ENCODE results near the gene TRIM26. TPM values are rescaled to one million over a fixed set of nuclear protein-coding genes. Genes with fewer than 3 reads are reported as not detected.

The TRIM26 gene
- polyA plus RNA-seq, 1 of the 3 experiments (the other 2 are of a cell fraction), result 26.1 TPM

GRCh38 chr6:30219244-30219643 is 6.0 kb upstream of the TRIM26 start:
- peak; percentile 72 for DNase-seq
- CTCF ChIA-PET, result interaction anchor here (0.6 to 3.0 kb wide), 44 partner anchors 9 to 264 kb away, joined by 3 to 28 read pairs (median 4); partner anchors contain the start of gene TRIM39

GRCh38 chr6:30216096-30216495 is 2.9 kb upstream of the TRIM26 start:
- no peaks in the 10 kb centered on the region for H3K9me2 ChIP-seq
- H3K4me1 ChIP-seq (ENCODE audit: control insufficient read depth in 1 of 2, insufficient read depth in 2 of 2, low read depth in 1 of 2, low read length in 1 of 2), result peaks cover 9 to 13% of the 10 kb centered on the region in 2 experiments; a peak in 3 of 4 replicates
- H4K20me1 ChIP-seq (ENCODE audit: insufficient read depth), result 0 out of 2 replicates have a peak, but pooled peaks cover 3% of the 10 kb centered on the region
- no peak overlapping the region for H3K27ac ChIP-seq (ENCODE audit: low read depth in 2 of 2, low read length in 1 of 2)
- peaks cover 19% of the 10 kb centered on the region for H3K79me2 ChIP-seq (ENCODE audit: insufficient read depth)
- POLR2A ChIA-PET, result no interaction called here
- CTCF ChIA-PET, result interaction anchor here (0.5 to 1.3 kb wide), 6 partner anchors 22 to 1922 kb away, joined by 3 to 4 read pairs (median 3); no protein-coding TSS in a partner anchor
- 90% methylated on average over 3 of the region's 3 CpGs for WGBS (ENCODE audit: low lambda C conversion rate)
- H3K4me2 ChIP-seq, result no peak overlapping the region
- no peak overlapping the region for H2AFZ ChIP-seq (ENCODE audit: low read depth)
- no peak for DNase-seq
- H3K9me3 ChIP-seq, result no peaks in the 10 kb centered on the region
- peaks cover 4% of the 10 kb centered on the region for H3F3A ChIP-seq (replicated peaks; ENCODE audit: insufficient read depth)
- H3K27me3 ChIP-seq (ENCODE audit: insufficient read depth), result no peaks in the 10 kb centered on the region
- no peak overlapping the region for H3K9ac ChIP-seq
- no peak overlapping the region for H3K4me3 ChIP-seq (ENCODE audit: low read depth in 2 of 2, low read length in 1 of 2)
- H3K36me3 ChIP-seq (replicated peaks in 1 of 2; ENCODE audit: control insufficient read depth in 1 of 2, insufficient read depth in 2 of 2, low read length in 1 of 2), result no peaks in the 10 kb centered on the region
- TF ChIP-seq PBX3 (IDR thresholded peaks at IDR 0.05), result no peak
- TF ChIP-seq RFX5 (IDR thresholded peaks at IDR 0.05; ENCODE audit: low read length), result no peak
- no peak for TF ChIP-seq YY1 (IDR thresholded peaks at IDR 0.05; ENCODE audit: low read depth)
- no peak for TF ChIP-seq MXI1 (IDR thresholded peaks at IDR 0.05; ENCODE audit: low read depth, low read length)
- TF ChIP-seq RAD21 (IDR thresholded peaks at IDR 0.05; ENCODE audit: low read length), result no peak
- TF ChIP-seq MAX (IDR thresholded peaks at IDR 0.05; ENCODE audit: low read depth), result no peak
- TF ChIP-seq POLR2AphosphoS5 (IDR thresholded peaks at IDR 0.05; ENCODE audit: low read depth, low read length), result no peak
- TF ChIP-seq FOXM1 (IDR thresholded peaks at IDR 0.05; ENCODE audit: low read depth), result no peak
- TF ChIP-seq FOXJ3 (CRISPR knock-in tag; IDR thresholded peaks at IDR 0.05), result no peak
- TF ChIP-seq GATA2 (CRISPR knock-in tag; IDR thresholded peaks at IDR 0.05), result no peak
- no peak for TF ChIP-seq RXRA (IDR thresholded peaks at IDR 0.05; ENCODE audit: borderline replicate concordance, low read depth)

More at GRCh38 chr6:30219244-30219643, 6.0 kb upstream of the TRIM26 start:
- POLR2A ChIA-PET, result interaction anchor here (3.2 kb wide), 1 partner anchor 107 kb away, joined by 9 read pairs; the partner anchor contains the start of gene TRIM39
- Histone ChIP-seq H3K4me2 (no peak overlapping the region), H3K27me3 (ENCODE audit: insufficient read depth) (no peaks in the 10 kb centered on the region), H3K4me3 (ENCODE audit: low read depth in 2 of 2, low read length in 1 of 2) (peak overlapping the region in 1 of 2 experiments; percentile 35; a peak in 1 of 4 replicates), H2AFZ (ENCODE audit: low read depth) (peak overlapping the region; percentile 38; the same call in 1 of the 2 replicates), H3K27ac (ENCODE audit: low read depth in 2 of 2, low read length in 1 of 2) (no peak overlapping the region), H3K9me3 (no peaks in the 10 kb centered on the region; the same call in 1 of the 2 replicates), H3K9me2 (no peaks in the 10 kb centered on the region), H3K4me1 (ENCODE audit: control insufficient read depth in 1 of 2, insufficient read depth in 2 of 2, low read depth in 1 of 2, low read length in 1 of 2) (peaks cover 0 to 6% of the 10 kb centered on the region in 2 experiments; a peak in 1 of 4 replicates), H3K36me3 (replicated peaks in 1 of 2; ENCODE audit: control insufficient read depth in 1 of 2, insufficient read depth in 2 of 2, low read length in 1 of 2) (no peaks in the 10 kb centered on the region), H3K79me2 (ENCODE audit: insufficient read depth) (no peaks in the 10 kb centered on the region), H3K9ac (no peak overlapping the region), H4K20me1 (ENCODE audit: insufficient read depth) (no peaks in the 10 kb centered on the region), H3F3A (replicated peaks; ENCODE audit: insufficient read depth) (no peaks in the 10 kb centered on the region)
- no peak for TF ChIP-seq MXI1 (IDR thresholded peaks at IDR 0.05; ENCODE audit: low read depth, low read length)
- peak; percentile 81 for TF ChIP-seq ELF1 (IDR thresholded peaks at IDR 0.05)
- TF ChIP-seq RFX5 (IDR thresholded peaks at IDR 0.05; ENCODE audit: low read length), result peak; percentile 75
- no peak for TF ChIP-seq PBX3 (IDR thresholded peaks at IDR 0.05)
- peak; percentile 84 for TF ChIP-seq RAD21 (IDR thresholded peaks at IDR 0.05; ENCODE audit: low read length)
- TF ChIP-seq SMC3 (IDR thresholded peaks at IDR 0.05; ENCODE audit: low read depth, low read length), result peak; percentile 70
- TF ChIP-seq EZH2phosphoT487 (IDR thresholded peaks at IDR 0.05; ENCODE audit: borderline replicate concordance, low read depth), result no peak
- peak; percentile 90 for TF ChIP-seq CTCF (IDR thresholded peaks at IDR 0.05)
- peak; percentile 36 for TF ChIP-seq CHD2 (IDR thresholded peaks at IDR 0.05; ENCODE audit: low read length, partially characterized antibody)
- TF ChIP-seq YY1 (IDR thresholded peaks at IDR 0.05; ENCODE audit: low read depth), result no peak
- TF ChIP-seq TEAD4 (IDR thresholded peaks at IDR 0.05; ENCODE audit: borderline replicate concordance, insufficient read depth), result no peak
- TF ChIP-seq FOSL2 (IDR thresholded peaks at IDR 0.05; ENCODE audit: borderline replicate concordance, low read depth), result no peak
- TF ChIP-seq RCOR1 (IDR thresholded peaks at IDR 0.05; ENCODE audit: low read length), result peak; percentile 15; the same call in 1 of the 2 replicates
- 0% methylated on average over 1 of the region's 1 CpG for WGBS (ENCODE audit: low lambda C conversion rate)

All from SK-N-SH (cell line).